OCI-LY3 (cell line): ENCODE results near the gene ALG5.

Experiments used
- H2AFZ ChIP-seq: fragments of 200-600, 300-600 bp; shearing (Covaris generic); 2 replicates; pipeline ENCODE4 v1.6.0; 2014; ENCODE audit warnings: antibody characterized with exemption, low read depth, low read length
- H3K27ac ChIP-seq: fragments of 200-600, 300-600 bp; sonication (generic); 2 replicates; pipeline ENCODE4 v1.5.1; 2014; ENCODE audit warnings: mild to moderate bottlenecking, low read length, moderate library complexity, mixed read lengths
- H3K27me3 ChIP-seq: fragments of 200-600, 300-600 bp; sonication (generic); 2 replicates; pipeline ENCODE4 v1.6.1; 2014; ENCODE audit warnings: low read depth, low read length, mixed read lengths
- H3K36me3 ChIP-seq: fragments of 200-600, 300-600 bp; sonication (generic); replicated peaks from 2 replicates; pipeline ENCODE3; 2014; ENCODE audit warnings: low read depth, low read length, mixed read lengths
- H3K4me1 ChIP-seq: fragments of 300-600, 200-600 bp; sonication (generic); 2 replicates; pipeline ENCODE4 v1.6.1; 2014; ENCODE audit warnings: low read length, mixed read lengths
- H3K4me2 ChIP-seq: fragments of 200-600, 300-600 bp; sonication (generic); 2 replicates; pipeline ENCODE4 v1.6.1; 2014; ENCODE audit warnings: low read length, mixed read lengths
- H3K4me3 ChIP-seq: fragments of 300-600, 200-600 bp; sonication (generic); 2 replicates; pipeline ENCODE4 v1.5.1; 2014; ENCODE audit warnings: antibody characterized with exemption, mild to moderate bottlenecking, low read length, moderate library complexity
- H3K79me2 ChIP-seq: fragments of 300-600, 200-600 bp; shearing (Covaris generic); 2 replicates; pipeline ENCODE4 v1.6.1; 2014; ENCODE audit warnings: mild to moderate bottlenecking, low read length, mixed read lengths
- H3K9ac ChIP-seq: fragments of 300-600, 200-600 bp; shearing (Covaris generic); 2 replicates; pipeline ENCODE4 v1.6.0; 2014; ENCODE audit warnings: mild to moderate bottlenecking, low read length, moderate library complexity
- H3K9me3 ChIP-seq: fragments of 200-600, 300-600 bp; shearing (Covaris generic); 2 replicates; pipeline ENCODE4 v1.6.1; 2014; ENCODE audit warnings: low read length, mixed read lengths; ENCODE audit not compliant: insufficient read depth
- H4K20me1 ChIP-seq: fragments of 200-600, 300-600 bp; sonication (generic); 2 replicates; pipeline ENCODE4 v1.6.1; 2016; ENCODE audit warnings: low read length, mixed read lengths; ENCODE audit not compliant: insufficient read depth
- EZH2phosphoT487 ChIP-seq: fragments of 200-600 bp; shearing (Covaris generic); IDR thresholded peaks from 2 replicates; pipeline ENCODE4 v1.6.1; 2018; ENCODE audit warnings: antibody characterized with exemption, mixed run types, low read depth
- TF ChIP-seq, protein P1 (sequence below): fragments of 200-600, 300-600 bp; sonication (generic); IDR thresholded peaks from 2 replicates; pipeline ENCODE4 v1.5.1; 2014; ENCODE audit warnings: antibody characterized with exemption, low read length, low read depth

The ALG5 gene

GRCh38 chr13:36973009-36973408, 26.1 kb downstream of the ALG5 start:
- peak overlapping the region; percentile 49; the same call in 1 of the 2 replicates for H3K4me2 ChIP-seq

DNA sequence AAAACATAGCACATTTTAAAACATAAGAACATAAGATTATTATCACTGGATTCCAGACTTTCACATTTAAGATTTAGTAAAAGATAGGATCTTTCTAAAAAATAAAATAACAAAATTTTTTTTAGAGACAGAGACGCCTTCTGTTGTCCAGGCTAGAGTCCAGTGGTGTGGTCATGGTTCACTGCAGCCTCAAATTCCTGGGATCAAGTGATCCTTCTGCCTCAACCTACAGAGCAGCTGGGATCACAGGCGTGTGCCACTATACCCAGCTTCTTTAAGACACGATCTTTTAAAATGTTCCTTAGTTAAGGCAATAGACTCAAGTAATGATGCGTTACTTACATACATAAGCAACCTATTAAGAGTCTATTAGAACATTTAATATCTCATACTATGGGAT, 32.7 kb downstream of the ALG5 start:
- no peak overlapping the region for H3K4me3 ChIP-seq
- no peaks in the 10 kb centered on the region for H3K79me2 ChIP-seq

More at GRCh38 chr13:36973009-36973408, 26.1 kb downstream of the ALG5 start:
- Histone ChIP-seq H3K4me1 (peaks cover 12% of the 10 kb centered on the region), H3K4me3 (no peak overlapping the region), H2AFZ (no peak overlapping the region), H4K20me1 (peaks cover 10% of the 10 kb centered on the region), H3K79me2 (peaks cover 8% of the 10 kb centered on the region; the same call in 1 of the 2 replicates), H3K27me3 (no peaks in the 10 kb centered on the region), H3K9me3 (peaks cover 3% of the 10 kb centered on the region; the same call in 1 of the 2 replicates), H3K9ac (no peak overlapping the region), H3K27ac (peak overlapping the region; percentile 44), H3K36me3 (peaks cover 33% of the 10 kb centered on the region)
- TF ChIP-seq, protein P1, sequence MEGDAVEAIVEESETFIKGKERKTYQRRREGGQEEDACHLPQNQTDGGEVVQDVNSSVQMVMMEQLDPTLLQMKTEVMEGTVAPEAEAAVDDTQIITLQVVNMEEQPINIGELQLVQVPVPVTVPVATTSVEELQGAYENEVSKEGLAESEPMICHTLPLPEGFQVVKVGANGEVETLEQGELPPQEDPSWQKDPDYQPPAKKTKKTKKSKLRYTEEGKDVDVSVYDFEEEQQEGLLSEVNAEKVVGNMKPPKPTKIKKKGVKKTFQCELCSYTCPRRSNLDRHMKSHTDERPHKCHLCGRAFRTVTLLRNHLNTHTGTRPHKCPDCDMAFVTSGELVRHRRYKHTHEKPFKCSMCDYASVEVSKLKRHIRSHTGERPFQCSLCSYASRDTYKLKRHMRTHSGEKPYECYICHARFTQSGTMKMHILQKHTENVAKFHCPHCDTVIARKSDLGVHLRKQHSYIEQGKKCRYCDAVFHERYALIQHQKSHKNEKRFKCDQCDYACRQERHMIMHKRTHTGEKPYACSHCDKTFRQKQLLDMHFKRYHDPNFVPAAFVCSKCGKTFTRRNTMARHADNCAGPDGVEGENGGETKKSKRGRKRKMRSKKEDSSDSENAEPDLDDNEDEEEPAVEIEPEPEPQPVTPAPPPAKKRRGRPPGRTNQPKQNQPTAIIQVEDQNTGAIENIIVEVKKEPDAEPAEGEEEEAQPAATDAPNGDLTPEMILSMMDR = no peak
- TF ChIP-seq EZH2phosphoT487 = no peak

GRCh38 chr13:36965767-36966166, 33.4 kb downstream of the ALG5 start:
- no peaks in the 10 kb centered on the region for H3K4me1 ChIP-seq
- no peaks in the 10 kb centered on the region for H3K9me3 ChIP-seq
- H4K20me1 ChIP-seq = no peaks in the 10 kb centered on the region
- H3K9ac ChIP-seq = no peak overlapping the region
- no peak overlapping the region for H3K4me3 ChIP-seq
- H3K79me2 ChIP-seq = no peaks in the 10 kb centered on the region
- no peaks in the 10 kb centered on the region for H3K27me3 ChIP-seq
- TF ChIP-seq EZH2phosphoT487 = no peak
- TF ChIP-seq, protein P1 = no peak
- H3K36me3 ChIP-seq = peaks cover 51% of the 10 kb centered on the region
- H3K4me2 ChIP-seq = no peak overlapping the region
- no peak overlapping the region for H3K27ac ChIP-seq
- H2AFZ ChIP-seq = no peak overlapping the region

More for the DNA sequence above, 32.7 kb downstream of the ALG5 start:
- no peak overlapping the region for H3K27ac ChIP-seq
- H3K9ac ChIP-seq = no peak overlapping the region
- no peak overlapping the region for H3K4me2 ChIP-seq
- no peak overlapping the region for H2AFZ ChIP-seq
- H4K20me1 ChIP-seq = no peaks in the 10 kb centered on the region
- H3K4me1 ChIP-seq = no peaks in the 10 kb centered on the region
- H3K9me3 ChIP-seq = no peaks in the 10 kb centered on the region
- TF ChIP-seq EZH2phosphoT487 = no peak
- TF ChIP-seq, protein P1 = no peak
- peaks cover 54% of the 10 kb centered on the region for H3K36me3 ChIP-seq
- no peaks in the 10 kb centered on the region for H3K27me3 ChIP-seq

GRCh38 chr13:36959456-36960116, 39.6 kb downstream of the ALG5 start:
- Histone ChIP-seq H3K79me2 (no peaks in the 10 kb centered on the region), H3K27ac (no peak overlapping the region), H3K9ac (no peak overlapping the region), H3K36me3 (peaks cover 56% of the 10 kb centered on the region), H3K4me3 (no peak overlapping the region), H4K20me1 (no peaks in the 10 kb centered on the region), H3K4me1 (no peaks in the 10 kb centered on the region), H3K27me3 (no peaks in the 10 kb centered on the region), H3K9me3 (no peaks in the 10 kb centered on the region), H3K4me2 (no peak overlapping the region), H2AFZ (no peak overlapping the region)
- TF ChIP-seq, protein P1 = no peak
- TF ChIP-seq EZH2phosphoT487 = no peak
